ENCODE data around the gene FCGR3A.
"Not testable (repeated sequence)": the region's sequence is repeated elsewhere in the genome, so short reads cannot be mapped to it uniquely, and the experiment has no call there.

FCGR3A gene

GRCh38 chr1:161512636-161513447 is 36.8 kb downstream of the FCGR3A start:
- H3K9ac ChIP-seq, H3K27ac ChIP-seq, H2AFZ ChIP-seq: not testable (repeated sequence)

GRCh38 chr1:161511756-161512060 is 37.9 kb downstream of the FCGR3A start:
- H3K79me2 ChIP-seq: no peaks in the 10 kb centered on the region
- H3K9me3 ChIP-seq (ENCODE audit: control insufficient read depth, low read length): no peaks in the 10 kb centered on the region
- no peak for TF ChIP-seq CTCF (IDR thresholded peaks at IDR 0.05)
- H3K36me3 ChIP-seq (ENCODE audit: control insufficient read depth, insufficient read depth, low read length): no peaks in the 10 kb centered on the region
- H3K27ac ChIP-seq: no peak overlapping the region
- no peak overlapping the region for H3K4me3 ChIP-seq (ENCODE audit: low read depth, low read length)
- H3K4me1 ChIP-seq: no peaks in the 10 kb centered on the region
- no peak overlapping the region for H3K4me2 ChIP-seq (ENCODE audit: low read length)
- no peaks in the 10 kb centered on the region for H3K27me3 ChIP-seq (ENCODE audit: control insufficient read depth, insufficient read depth, low read length)
- H3K9ac ChIP-seq: no peak overlapping the region
- no peak overlapping the region for H2AFZ ChIP-seq

More at GRCh38 chr1:161512636-161513447, 36.8 kb downstream of the FCGR3A start:
- not testable (repeated sequence) for H3K9me3 ChIP-seq (ENCODE audit: control insufficient read depth, low read length); H3K4me3 ChIP-seq (ENCODE audit: low read depth, low read length); H3K79me2 ChIP-seq; H3K36me3 ChIP-seq (ENCODE audit: control insufficient read depth, insufficient read depth, low read length); H3K27me3 ChIP-seq (ENCODE audit: control insufficient read depth, insufficient read depth, low read length); H3K4me2 ChIP-seq (ENCODE audit: low read length); H3K4me1 ChIP-seq

- Histone ChIP-seq H3K79me2 (no peaks in the 10 kb centered on the region), H3K4me3 (ENCODE audit: low read depth, low read length) (no peak overlapping the region), H3K9ac (no peak overlapping the region), H3K36me3 (ENCODE audit: control insufficient read depth, insufficient read depth, low read length) (no peaks in the 10 kb centered on the region), H3K9me3 (ENCODE audit: control insufficient read depth, low read length) (no peaks in the 10 kb centered on the region), H3K27ac (no peak overlapping the region), H2AFZ (no peak overlapping the region), H3K4me1 (no peaks in the 10 kb centered on the region), H3K27me3 (ENCODE audit: control insufficient read depth, insufficient read depth, low read length) (no peaks in the 10 kb centered on the region), H3K4me2 (ENCODE audit: low read length) (no peak overlapping the region)
- no peak for TF ChIP-seq CTCF (IDR thresholded peaks at IDR 0.05)
These were observed 38.4 kb downstream of the FCGR3A start for GRCh38 chr1:161511018-161511755.

GRCh38 chr1:161510477-161510876 is 39.1 kb downstream of the FCGR3A start:
- H3K9ac ChIP-seq: no peak overlapping the region
- H3K4me1 ChIP-seq: no peaks in the 10 kb centered on the region
- no peaks in the 10 kb centered on the region for H3K79me2 ChIP-seq
- H3K36me3 ChIP-seq (ENCODE audit: control insufficient read depth, insufficient read depth, low read length): no peaks in the 10 kb centered on the region
- no peak for TF ChIP-seq CTCF (IDR thresholded peaks at IDR 0.05)
- no peaks in the 10 kb centered on the region for H3K27me3 ChIP-seq (ENCODE audit: control insufficient read depth, insufficient read depth, low read length)
- H3K4me2 ChIP-seq (ENCODE audit: low read length): no peak overlapping the region
- no peak overlapping the region for H3K27ac ChIP-seq
- no peak overlapping the region for H3K4me3 ChIP-seq (ENCODE audit: low read depth, low read length)
- no peaks in the 10 kb centered on the region for H3K9me3 ChIP-seq (ENCODE audit: control insufficient read depth, low read length)
- no peak overlapping the region for H2AFZ ChIP-seq

GRCh38 chr1:161506336-161507223 is 43.0 kb downstream of the FCGR3A start:
- H3K4me3 ChIP-seq (ENCODE audit: low read depth, low read length): no peak overlapping the region
- no peak overlapping the region for H3K27ac ChIP-seq

More at GRCh38 chr1:161506336-161507223, 43.0 kb downstream of the FCGR3A start:
- Histone ChIP-seq H3K4me2 (ENCODE audit: low read length) (no peak overlapping the region), H3K9me3 (ENCODE audit: control insufficient read depth, low read length) (no peaks in the 10 kb centered on the region), H3K9ac (no peak overlapping the region), H2AFZ (no peak overlapping the region), H3K36me3 (ENCODE audit: control insufficient read depth, insufficient read depth, low read length) (no peaks in the 10 kb centered on the region), H3K4me1 (no peaks in the 10 kb centered on the region), H3K27me3 (ENCODE audit: control insufficient read depth, insufficient read depth, low read length) (no peaks in the 10 kb centered on the region), H3K79me2 (no peaks in the 10 kb centered on the region)
- TF ChIP-seq CTCF (IDR thresholded peaks at IDR 0.05): no peak
